Testis (tissue), 2 donors: ENCODE results near the gene TRIM46.

Experiments
- CTCF ChIP-seq, 3 experiments: fragments of 450-650 bp in 2 of 3; fragments of 200-600 bp in 1 of 3; sonication (generic) in 1 of 3; IDR thresholded peaks; one replicate each; pipeline ENCODE4 v1.5.1; 2016 to 2019; ENCODE audit warnings: antibody characterized with exemption in 3 of 3, mild to moderate bottlenecking in 2 of 3, moderate library complexity in 1 of 3
- POLR2A ChIP-seq: fragments of 450-650 bp; IDR thresholded peaks from one replicate; pipeline ENCODE4 v1.6.1; 2017; ENCODE audit warnings: antibody characterized with exemption, mild to moderate bottlenecking, moderate library complexity

GRCh38 chr1:155186794-155187455 is 13.3 kb downstream of the TRIM46 start:
- TF ChIP-seq CTCF (IDR thresholded peaks at IDR 0.05) (no peak), POLR2A (no peak)
